Caco-2 (cell line): Measurements from ENCODE around the gene DMAC2L. TPM values are rescaled to one million over a fixed set of nuclear protein-coding genes. Genes with fewer than 3 reads are reported as not detected.

ENCODE experiments used
- BruUV-seq: library from RNA; stranded (reverse); fragments of 400-500 nt; replicated peaks from 2 replicates; lab custom pipeline; 2021; lab: Mats Ljungman, UMichigan
- CTCF ChIA-PET: fragments of 300-600 bp; sonication (Branson Sonifier 250); formaldehyde crosslinking; loops from one replicate; lab custom pipeline; 2022; ENCODE audit warnings: antibody characterized with exemption; lab: Charles Lee
- POLR2A ChIA-PET: fragments of 300-600 bp; sonication (Branson Sonifier 250); formaldehyde crosslinking; loops from one replicate; lab custom pipeline; 2022; ENCODE audit warnings: antibody characterized with exemption; lab: Charles Lee
- DNase-seq, 2 experiments: peaks; one replicate each; pipeline versions ENCODE4 v3.0.0 to v3.0.0-alpha.2; 2020 to 2022
- H3K27me3 ChIP-seq: replicated peaks from 2 replicates; pipeline ENCODE4 v1.6.0; 2011; ENCODE audit warnings: low read length; ENCODE audit not compliant: control insufficient read depth, insufficient read depth
- H3K36me3 ChIP-seq: 2 replicates; pipeline ENCODE4 v1.5.1; 2011; ENCODE audit warnings: low read length; ENCODE audit not compliant: control insufficient read depth, insufficient read depth
- H3K4me1 ChIP-seq: fragments of 250-450 bp; sonication (Bioruptor Pico); 2 replicates; pipeline ENCODE4 v1.5.1; 2020; ENCODE audit warnings: mild to moderate bottlenecking
- H3K4me3 ChIP-seq: 2 replicates; pipeline ENCODE4 v1.5.1; 2011; ENCODE audit warnings: low read depth, mild to moderate bottlenecking, control low read depth, low read length
- H3K9me3 ChIP-seq: fragments of 250-450 bp; sonication (Bioruptor Pico); 2 replicates; pipeline ENCODE4 v1.5.1; 2020; ENCODE audit warnings: mild to moderate bottlenecking, moderate library complexity
- H3K27ac Mint-ChIP-seq: one replicate; pipeline ENCODE4 v1.8.0; 2022; ENCODE audit warnings: mixed read lengths; ENCODE audit not compliant: unreplicated experiment
- H3K27me3 Mint-ChIP-seq: one replicate; pipeline ENCODE4 v1.8.0; 2022; ENCODE audit warnings: mixed read lengths; ENCODE audit not compliant: insufficient read depth, unreplicated experiment
- H3K36me3 Mint-ChIP-seq: one replicate; pipeline ENCODE4 v1.8.0; 2022; ENCODE audit warnings: mild to moderate bottlenecking, mixed read lengths; ENCODE audit not compliant: insufficient read depth, unreplicated experiment
- H3K4me1 Mint-ChIP-seq: one replicate; pipeline ENCODE4 v1.8.0; 2022; ENCODE audit warnings: low read depth, mixed read lengths; ENCODE audit not compliant: unreplicated experiment
- H3K4me3 Mint-ChIP-seq: one replicate; pipeline ENCODE4 v1.8.0; 2022; ENCODE audit warnings: mild to moderate bottlenecking, moderate library complexity, mixed read lengths; ENCODE audit not compliant: unreplicated experiment
- H3K9me3 Mint-ChIP-seq: one replicate; pipeline ENCODE4 v1.8.0; 2022; ENCODE audit warnings: mixed read lengths; ENCODE audit not compliant: unreplicated experiment
- CTCF ChIP-seq, 2 experiments: fragments of 200-600 bp in 1 of 2; IDR thresholded peaks; 1 replicate in 1 of 2; 2 replicates in 1 of 2; pipeline versions ENCODE4 v1.5.1 to v1.8.0; 2011 to 2022; ENCODE audit warnings: antibody characterized with exemption in 1 of 2, control low read depth in 1 of 2, inconsistent platforms in 1 of 2, low read depth in 1 of 2, low read length in 1 of 2, mild to moderate bottlenecking in 1 of 2, moderate library complexity in 1 of 2; ENCODE audit not compliant: insufficient read depth in 1 of 2, severe bottlenecking in 1 of 2, unreplicated experiment in 1 of 2
- intact Hi-C: fragments of 100-400 bp; cut with micrococcal nuclease; formaldehyde crosslinking; loops from one replicate; pipeline ENCODE4 v1.10.0; 2022; ENCODE audit not compliant: unreplicated experiment
- total RNA-seq: library from RNA; stranded (reverse); gene quantifications from 2 replicates; pipeline ENCODE4 v1.2.3, GENCODE V29; 2022

The DMAC2L gene
- total RNA-seq, 1 experiment from 2014 or later: 27.6 TPM

GRCh38 chr14:50338587-50338986, 26.5 kb downstream of the DMAC2L start:
- CTCF ChIA-PET: interaction anchor here (0.9 kb wide), 1 partner anchor 20 kb away, joined by 4 read pairs; no protein-coding TSS in a partner anchor
- POLR2A ChIA-PET: no interaction called here

DNA sequence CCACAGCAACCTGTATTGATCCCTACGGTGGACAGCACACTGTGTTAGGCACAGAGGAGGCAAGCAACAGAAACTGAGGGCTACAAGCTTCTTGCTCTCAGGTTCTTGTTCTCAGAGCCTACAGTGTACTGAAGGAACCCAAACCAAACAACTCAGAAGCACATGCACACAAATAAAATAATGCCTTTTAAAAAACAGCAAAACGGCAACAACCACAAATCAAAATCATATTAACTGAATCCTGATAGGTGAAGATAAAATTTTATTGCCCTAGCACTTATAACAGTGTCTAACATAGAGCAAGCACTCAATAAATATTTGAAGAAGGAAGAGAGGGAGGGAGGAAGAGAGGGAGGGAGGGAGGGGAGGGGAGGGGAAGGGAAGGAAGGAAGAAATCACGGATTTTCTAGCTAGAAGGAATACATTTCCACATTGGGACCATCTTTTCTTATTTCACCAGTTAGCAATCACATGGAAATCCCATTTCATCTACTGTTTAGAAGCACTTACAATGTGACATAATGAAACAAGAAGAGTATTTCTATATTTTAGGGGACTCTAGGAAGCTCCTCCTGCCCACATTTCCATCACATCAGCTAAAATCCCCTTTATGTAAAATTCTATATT, 27.2 kb downstream of the DMAC2L start:
- H3K9me3 Mint-ChIP-seq: no peaks in the 10 kb centered on the region
- H3K4me1 Mint-ChIP-seq: peaks cover 6% of the 10 kb centered on the region
- Histone ChIP-seq H3K4me3 (no peak overlapping the region), H3K4me1 (no peaks in the 10 kb centered on the region), H3K36me3 (no peaks in the 10 kb centered on the region), H3K9me3 (no peaks in the 10 kb centered on the region), H3K27me3 (no peaks in the 10 kb centered on the region)
- TF ChIP-seq CTCF (IDR thresholded peaks at IDR 0.05; ENCODE audit: insufficient read depth in 1 of 2, low read depth in 1 of 2, low read length in 1 of 2, severe bottlenecking in 1 of 2, unreplicated experiment in 1 of 2): no peak
- BruUV-seq: no TSS peak
- H3K36me3 Mint-ChIP-seq: no peaks in the 10 kb centered on the region
- ChIA-PET CTCF (interaction anchor here (0.9 kb wide), 1 partner anchor 21 kb away, joined by 4 read pairs; no protein-coding TSS in a partner anchor), POLR2A (no interaction called here)
- no peak overlapping the region for H3K4me3 Mint-ChIP-seq
- no peak for DNase-seq
- H3K27ac Mint-ChIP-seq: no peak overlapping the region
- intact Hi-C loops: no loop called here
- H3K27me3 Mint-ChIP-seq: no peaks in the 10 kb centered on the region

More at GRCh38 chr14:50338587-50338986, 26.5 kb downstream of the DMAC2L start:
- Mint-ChIP-seq H3K36me3 (no peaks in the 10 kb centered on the region), H3K4me3 (no peak overlapping the region), H3K27ac (no peak overlapping the region), H3K9me3 (no peaks in the 10 kb centered on the region), H3K4me1 (peaks cover 6% of the 10 kb centered on the region), H3K27me3 (no peaks in the 10 kb centered on the region)
- intact Hi-C loops: no loop called here
- DNase-seq: no peak
- no peaks in the 10 kb centered on the region for H3K9me3 ChIP-seq
- no peaks in the 10 kb centered on the region for H3K36me3 ChIP-seq
- H3K4me1 ChIP-seq: no peaks in the 10 kb centered on the region
- BruUV-seq: no TSS peak
- TF ChIP-seq CTCF (IDR thresholded peaks at IDR 0.05; ENCODE audit: insufficient read depth in 1 of 2, low read depth in 1 of 2, low read length in 1 of 2, severe bottlenecking in 1 of 2, unreplicated experiment in 1 of 2): no peak
- H3K4me3 ChIP-seq: no peak overlapping the region
- H3K27me3 ChIP-seq: no peaks in the 10 kb centered on the region

GRCh38 chr14:50340045-50340444, 27.9 kb downstream of the DMAC2L start:
- Histone ChIP-seq H3K4me1 (no peaks in the 10 kb centered on the region), H3K4me3 (no peak overlapping the region), H3K27me3 (no peaks in the 10 kb centered on the region), H3K9me3 (no peaks in the 10 kb centered on the region), H3K36me3 (no peaks in the 10 kb centered on the region)
- Mint-ChIP-seq H3K27ac (no peak overlapping the region), H3K9me3 (no peaks in the 10 kb centered on the region), H3K4me1 (peaks cover 6% of the 10 kb centered on the region), H3K36me3 (no peaks in the 10 kb centered on the region), H3K4me3 (no peak overlapping the region), H3K27me3 (no peaks in the 10 kb centered on the region)
- DNase-seq: no peak
- TF ChIP-seq CTCF (IDR thresholded peaks at IDR 0.05; ENCODE audit: insufficient read depth in 1 of 2, low read depth in 1 of 2, low read length in 1 of 2, severe bottlenecking in 1 of 2, unreplicated experiment in 1 of 2): no peak
- BruUV-seq: no TSS peak
- CTCF ChIA-PET: no interaction called here
- POLR2A ChIA-PET: no interaction called here
- intact Hi-C loops: loop anchor here (5.0 kb wide), 1 partner anchor 192 kb away; the partner anchor contains the start of gene MAP4K5
